ENCODE measurements around the gene CUL9.
"Not testable (repeated sequence)": the region's sequence is repeated elsewhere in the genome, so short reads cannot be mapped to it uniquely, and the experiment has no call there.

The CUL9 gene

DNA sequence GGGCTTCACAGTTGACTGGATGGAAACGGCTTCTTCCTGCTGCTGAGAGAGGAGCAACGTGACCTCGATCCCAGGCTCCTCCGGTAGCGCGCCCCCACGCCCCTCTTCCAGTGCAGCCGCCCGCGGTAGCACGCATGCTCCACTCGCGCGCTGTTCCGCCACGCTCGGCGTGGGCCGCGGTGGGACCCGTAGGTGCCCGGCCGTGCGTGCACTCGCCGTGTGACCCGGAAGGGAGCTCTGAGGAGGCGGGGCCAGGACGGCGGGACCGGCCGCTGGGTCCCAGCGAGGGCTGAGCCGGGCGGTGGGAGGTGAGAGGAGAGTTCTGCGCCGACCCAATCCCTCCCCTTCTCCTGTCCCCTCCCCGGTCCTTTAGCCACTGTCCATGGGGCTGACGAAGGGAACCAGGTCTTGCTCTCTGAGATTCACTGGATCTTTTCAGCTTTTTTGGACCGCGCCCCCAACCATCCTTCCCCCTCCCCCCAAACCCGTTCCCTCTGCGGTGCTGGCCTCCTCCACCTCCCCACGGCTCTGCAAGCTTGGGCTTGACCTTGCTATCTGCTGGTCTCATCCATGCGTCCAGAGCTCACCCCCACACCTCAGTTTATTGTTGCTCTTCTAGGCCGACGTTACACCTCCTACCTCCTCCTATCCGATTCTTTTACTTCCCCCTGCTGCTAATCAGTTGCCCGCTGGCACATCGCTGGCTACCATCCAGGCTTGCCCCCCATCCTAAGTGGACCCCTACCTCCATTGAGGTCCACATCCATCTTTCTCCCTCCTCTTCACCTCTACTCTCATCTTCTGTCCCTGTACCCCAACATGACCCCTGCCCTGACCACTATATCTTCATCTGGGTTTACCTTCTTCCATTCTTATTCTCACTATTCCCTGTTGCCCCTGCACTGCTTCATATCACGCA, at the start of gene CUL9:
TSS of gene CUL9 (plus strand) at position 255 of the 919 bp plus-strand sequence. CDS start 2,115 bp downstream, outside the sequence.
- DNase-seq (ENCODE audit: low spot score), result peak; percentile 84

DNA sequence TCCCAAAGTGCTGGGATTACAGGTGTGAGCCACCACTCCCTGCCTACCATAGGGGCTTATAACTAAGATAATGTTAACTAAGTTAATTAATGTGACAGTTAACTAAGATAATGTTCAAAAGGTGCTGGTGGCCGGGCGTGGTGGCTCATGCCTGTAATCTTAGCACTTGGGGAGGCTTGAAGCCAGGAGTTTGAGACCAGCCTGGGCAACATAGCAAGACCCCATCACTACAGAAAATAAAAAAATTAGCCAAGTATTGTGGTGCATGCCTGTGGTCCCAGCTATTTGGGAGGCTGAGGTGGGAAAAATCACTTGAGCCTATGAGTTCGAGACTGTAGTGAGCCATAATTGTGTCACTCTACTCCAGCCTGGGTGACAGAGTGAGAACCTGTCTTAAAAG, 43.7 kb upstream of the CUL9 start:
- DNase-seq (ENCODE audit: low spot score), result no peak

DNA sequence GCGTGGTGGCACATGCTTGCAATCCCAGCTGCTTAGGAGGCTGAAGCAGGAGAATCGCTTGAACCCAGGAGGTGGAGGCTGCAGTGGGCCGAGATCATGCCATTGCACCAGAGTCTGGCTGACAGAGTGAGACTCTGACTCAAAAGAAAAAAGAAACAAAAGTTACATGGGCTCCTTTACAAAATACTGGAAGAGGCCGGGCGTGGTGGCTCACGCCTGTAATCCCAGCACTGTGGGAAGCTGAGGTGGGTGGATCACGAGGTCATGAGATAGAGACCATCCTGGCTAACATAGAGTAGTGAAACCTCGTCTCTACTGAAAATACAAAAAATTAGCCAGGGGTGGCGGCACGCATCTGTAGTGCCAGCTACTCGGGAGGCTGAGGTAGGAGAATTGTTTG, 42.0 kb upstream of the CUL9 start:
- not testable (repeated sequence) for DNase-seq (ENCODE audit: low spot score)

DNA sequence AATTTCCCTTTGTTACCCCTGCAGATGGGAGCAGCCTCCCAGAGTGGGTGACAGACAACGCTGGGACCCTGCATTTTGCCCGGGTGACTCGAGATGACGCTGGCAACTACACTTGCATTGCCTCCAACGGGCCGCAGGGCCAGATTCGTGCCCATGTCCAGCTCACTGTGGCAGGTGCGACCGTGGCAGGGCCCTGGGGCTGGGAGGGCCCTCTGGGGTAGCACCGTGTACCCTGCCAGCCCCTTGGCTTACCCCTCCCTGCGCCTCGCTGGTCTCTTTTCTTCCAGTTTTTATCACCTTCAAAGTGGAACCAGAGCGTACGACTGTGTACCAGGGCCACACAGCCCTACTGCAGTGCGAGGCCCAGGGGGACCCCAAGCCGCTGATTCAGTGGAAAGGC, 40.4 kb upstream of the CUL9 start:
- DNase-seq (ENCODE audit: low spot score), result no peak

DNA sequence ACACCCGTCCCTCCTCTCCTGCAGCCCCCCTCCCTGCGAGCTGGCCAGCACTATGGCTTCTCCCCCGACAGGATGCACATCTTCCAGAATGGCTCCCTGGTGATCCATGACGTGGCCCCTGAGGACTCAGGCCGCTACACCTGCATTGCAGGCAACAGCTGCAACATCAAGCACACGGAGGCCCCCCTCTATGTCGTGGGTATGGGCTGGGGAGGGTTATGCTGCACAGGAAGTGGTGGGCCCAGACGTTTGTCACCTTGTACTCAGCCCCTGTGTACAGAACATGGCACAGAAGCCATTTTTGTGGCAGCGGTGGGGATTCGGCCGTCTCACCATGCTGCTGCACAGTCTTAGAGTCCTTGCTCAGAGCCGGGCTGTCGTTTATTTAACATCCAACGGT, 39.9 kb upstream of the CUL9 start:
- DNase-seq (ENCODE audit: low spot score), result no peak

DNA sequence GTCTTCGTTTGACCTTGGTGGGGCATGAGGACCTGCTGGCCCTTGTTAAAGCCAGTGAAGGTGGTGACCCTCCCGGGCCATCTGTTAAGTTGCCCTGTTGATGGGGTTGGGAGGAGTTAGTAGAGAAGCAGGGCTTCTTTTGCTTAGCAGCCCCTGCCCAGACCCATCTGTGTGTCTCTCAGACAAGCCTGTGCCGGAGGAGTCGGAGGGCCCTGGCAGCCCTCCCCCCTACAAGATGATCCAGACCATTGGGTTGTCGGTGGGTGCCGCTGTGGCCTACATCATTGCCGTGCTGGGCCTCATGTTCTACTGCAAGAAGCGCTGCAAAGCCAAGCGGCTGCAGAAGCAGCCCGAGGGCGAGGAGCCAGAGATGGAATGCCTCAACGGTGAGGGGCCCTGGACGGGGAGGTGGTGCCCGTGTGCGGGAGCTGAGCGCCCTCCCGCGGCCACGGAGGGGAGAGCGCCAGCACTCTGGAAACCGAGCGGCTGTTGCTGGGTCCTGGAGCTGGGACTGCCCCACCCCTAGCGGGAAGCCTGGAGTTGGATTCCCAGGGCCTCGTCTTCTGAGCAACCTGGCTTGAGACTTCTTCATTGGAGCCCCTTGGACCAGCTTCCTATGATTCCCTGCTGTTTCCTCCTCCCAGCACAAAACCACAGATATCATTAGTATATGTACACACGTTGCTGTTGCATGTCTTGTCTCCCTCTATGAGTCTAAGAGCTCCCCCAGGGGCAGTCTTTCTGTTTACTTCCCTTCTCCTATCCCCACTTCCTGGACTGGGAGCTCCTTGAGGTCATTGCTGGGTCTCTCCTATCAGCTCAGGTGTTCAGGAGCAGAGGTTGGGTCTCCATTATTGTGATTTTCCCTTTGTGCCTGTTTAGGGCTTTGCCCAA, 38.5 kb upstream of the CUL9 start:
- DNase-seq (ENCODE audit: low spot score), result peak; percentile 71

DNA sequence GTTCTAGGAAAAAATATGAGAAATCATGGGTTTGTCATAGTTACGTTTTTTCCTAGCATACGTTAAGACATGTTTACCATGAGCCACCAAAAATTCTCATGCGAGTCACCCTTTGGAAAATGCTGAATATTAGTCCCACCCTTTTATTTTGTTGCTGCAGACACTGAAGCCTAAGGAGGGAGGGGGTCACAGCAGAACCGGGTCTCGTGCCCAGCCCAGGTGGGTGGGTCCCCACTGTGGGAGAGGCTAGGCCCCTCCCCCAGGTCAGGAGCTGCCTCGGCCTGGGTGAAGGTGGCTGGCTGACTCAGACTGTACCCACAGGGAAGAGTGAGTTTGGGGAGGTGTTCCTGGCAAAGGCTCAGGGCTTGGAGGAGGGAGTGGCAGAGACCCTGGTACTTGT, 37.1 kb upstream of the CUL9 start:
- DNase-seq (ENCODE audit: low spot score), result no peak

DNA sequence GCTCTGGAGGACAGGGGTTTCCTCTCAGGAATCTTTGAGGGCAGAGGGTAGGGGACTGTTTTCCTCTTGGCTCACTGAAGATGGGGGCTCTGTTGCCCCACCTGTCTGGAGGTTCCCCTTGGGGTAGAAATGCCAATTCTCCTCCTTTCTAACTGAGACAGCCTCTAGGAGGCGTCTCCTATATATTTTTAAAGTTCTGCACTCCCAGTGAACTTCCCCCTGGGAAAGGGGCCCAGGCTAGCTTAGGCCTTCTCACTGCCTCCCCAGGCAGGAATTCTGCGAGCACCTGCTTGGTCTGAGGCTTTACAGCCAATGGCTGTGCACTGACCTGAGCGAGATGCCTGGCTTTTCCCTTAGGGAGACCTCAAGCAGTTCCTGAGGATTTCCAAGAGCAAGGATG, 35.7 kb upstream of the CUL9 start:
- no peak for DNase-seq (ENCODE audit: low spot score)

DNA sequence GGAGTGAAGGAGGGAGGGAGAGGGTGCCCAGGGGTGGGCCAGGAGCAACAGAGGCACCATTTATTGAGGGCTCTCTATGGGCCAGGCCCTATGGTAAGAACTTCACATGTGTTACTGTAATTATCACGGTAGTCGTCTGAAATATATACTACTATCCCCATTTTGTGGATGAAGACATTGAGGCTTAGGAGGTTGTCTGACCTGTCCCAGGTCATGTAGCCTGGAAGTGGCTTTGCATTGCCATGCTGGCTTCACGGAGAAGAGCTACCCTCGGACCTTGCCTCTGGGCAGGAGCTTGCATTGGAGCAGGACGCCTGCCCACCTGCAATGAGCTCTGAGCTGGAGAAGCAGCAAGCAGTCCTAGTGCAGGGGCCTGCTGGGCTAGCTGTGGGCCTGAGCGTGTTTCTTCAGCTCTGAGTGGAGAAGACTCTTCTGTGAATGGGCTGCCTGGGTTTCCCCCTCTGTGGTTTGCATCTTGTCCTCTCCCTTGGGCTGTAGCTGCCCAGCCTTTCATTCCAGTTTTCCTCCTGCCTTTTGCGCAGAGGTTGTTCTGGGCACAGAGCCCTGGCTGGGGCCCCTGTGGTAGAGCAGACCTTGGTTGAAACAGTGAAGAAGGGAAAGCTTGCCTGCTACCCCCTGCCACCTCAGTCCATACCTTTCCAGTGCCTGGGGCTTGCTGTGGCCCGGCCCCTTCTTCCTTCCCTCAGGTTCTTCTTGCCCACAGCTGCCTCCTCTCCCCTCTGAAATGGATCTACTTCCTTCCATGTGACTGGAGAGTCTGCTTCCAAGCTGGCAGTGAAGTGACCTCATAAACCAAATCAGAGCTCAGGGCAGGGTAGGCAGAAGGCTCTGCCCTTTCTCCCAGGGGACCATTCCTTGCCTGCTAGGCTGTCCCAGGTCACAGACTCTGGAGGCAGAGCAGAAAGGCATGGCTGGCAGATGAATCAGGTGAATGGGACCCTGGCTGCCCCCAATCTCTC, 35.0 kb upstream of the CUL9 start:
- no peak for DNase-seq (ENCODE audit: low spot score)

DNA sequence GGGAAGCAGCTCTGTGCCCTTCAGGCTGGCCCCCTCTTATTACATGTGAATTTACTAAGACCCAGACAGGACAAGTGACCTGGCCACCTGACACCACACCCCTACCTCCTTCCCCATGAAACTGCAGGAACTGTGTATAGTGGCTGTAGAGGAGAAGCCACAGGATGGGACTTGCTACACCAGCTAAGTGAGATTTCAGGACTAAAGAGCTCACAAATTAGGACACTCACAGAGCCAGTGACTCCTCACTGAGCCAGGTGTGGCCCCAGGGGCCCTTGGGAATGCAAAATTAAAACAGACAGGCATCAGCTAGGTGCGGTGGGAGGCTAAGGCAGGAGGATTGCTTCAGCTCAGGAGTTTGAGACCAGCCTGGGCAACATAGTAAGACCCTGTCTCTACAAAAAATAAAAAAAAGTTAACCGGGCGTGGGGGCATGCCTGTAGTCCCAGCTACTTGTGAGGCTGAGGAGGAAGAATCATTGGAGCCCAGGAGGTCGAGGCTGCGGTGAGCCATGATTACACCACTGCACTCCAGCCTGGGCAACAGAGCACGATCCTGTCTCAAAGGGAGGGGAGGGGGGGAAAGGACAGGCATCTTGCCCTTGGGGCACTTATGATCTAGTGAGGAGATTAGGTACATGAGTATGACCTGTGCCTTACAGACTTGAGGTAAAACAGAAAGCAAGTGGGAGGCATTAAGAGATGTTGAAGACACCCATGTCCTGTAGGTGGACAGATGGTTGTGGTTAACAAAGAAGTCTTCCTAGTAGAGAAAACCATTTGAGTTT, 34.1 kb upstream of the CUL9 start:
- DNase-seq (ENCODE audit: low spot score), result no peak

DNA sequence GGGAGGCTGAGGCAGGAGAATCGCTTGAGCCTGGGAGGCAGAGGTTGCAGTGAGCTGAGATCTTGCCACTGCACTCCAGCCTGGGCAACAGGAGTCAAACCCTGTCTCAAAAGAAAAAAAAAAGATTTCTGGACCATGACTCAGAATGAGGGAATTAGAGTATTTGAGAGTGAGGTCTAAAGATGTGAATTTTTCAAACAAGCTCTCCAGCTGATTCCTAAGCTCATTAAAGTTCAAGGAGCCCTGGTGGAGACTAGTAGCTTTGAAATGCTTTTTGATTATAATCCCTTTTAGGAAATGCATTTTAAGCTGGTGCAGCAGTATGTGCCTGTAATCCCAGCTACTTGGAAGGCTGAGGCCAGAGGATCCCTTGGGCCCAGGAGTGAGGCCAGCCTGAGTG, 32.7 kb upstream of the CUL9 start:
- no peak for DNase-seq (ENCODE audit: low spot score)

DNA sequence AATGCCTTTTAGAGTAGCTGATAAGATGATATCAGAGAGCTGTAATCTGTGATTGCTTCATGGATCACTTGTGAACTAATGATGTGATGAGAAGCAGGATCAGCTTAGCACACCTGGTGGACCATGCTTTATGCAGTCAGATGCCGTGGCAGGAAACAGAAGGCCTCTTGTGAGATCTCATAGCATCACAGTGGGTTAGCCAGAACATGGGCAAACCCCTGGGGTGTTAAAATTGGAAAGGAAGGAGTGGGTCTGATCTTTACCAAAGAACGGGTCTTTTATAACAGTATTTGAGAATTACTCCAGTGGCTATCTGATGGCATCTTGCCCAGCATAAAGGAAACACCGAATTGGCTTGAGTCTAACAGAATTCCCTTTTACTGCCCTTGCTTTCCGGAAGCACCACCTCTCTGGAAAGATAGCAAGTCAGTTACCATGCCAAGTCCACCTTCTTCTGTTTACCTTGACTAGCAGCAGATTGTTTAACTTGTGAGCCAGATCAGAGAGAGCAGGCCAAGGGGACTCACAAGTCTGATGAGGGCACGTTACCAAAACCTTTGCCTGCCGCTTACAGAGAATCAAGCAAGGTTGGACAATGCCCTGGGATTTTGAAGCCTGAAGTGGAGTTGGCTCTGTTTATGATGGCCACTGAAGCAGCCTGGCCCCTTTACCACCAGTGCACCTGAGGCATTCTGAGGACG, 31.8 kb upstream of the CUL9 start:
- no peak for DNase-seq (ENCODE audit: low spot score)

DNA sequence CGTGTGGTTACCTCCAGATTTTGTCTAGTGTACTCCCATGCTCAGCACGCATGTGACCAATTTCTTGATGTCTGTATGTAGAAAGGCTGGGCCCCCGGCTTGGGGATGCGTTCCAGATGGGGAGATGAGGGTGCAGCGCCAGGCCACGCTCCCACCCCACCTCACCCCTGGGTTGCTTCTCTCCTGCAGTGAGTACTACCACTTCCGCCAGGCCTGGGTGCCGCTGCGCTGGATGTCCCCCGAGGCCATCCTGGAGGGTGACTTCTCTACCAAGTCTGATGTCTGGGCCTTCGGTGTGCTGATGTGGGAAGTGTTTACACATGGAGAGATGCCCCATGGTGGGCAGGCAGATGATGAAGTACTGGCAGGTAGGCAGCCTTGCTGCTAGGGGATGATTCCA, 22.4 kb upstream of the CUL9 start:
- no peak for DNase-seq (ENCODE audit: low spot score)

DNA sequence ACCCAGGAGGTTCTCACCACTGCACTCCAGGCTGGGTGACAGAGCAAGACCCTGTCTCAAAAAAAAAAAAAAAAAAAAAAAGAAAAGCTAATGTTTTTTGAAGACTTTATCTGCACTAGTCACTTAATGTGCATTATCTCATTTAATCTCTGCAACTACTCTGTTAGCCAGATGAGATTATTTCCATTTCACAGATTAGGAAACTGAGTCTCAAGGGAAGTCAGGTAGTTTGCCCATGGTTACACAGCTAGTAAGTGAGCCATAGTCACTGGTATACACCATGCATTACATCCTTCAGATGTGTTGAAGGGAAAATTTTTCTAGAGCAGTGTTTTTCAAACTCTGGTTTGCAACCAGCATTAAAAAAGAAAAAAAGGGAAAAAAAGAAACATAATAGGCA, 18.1 kb upstream of the CUL9 start:
- no peak for DNase-seq (ENCODE audit: low spot score)

DNA sequence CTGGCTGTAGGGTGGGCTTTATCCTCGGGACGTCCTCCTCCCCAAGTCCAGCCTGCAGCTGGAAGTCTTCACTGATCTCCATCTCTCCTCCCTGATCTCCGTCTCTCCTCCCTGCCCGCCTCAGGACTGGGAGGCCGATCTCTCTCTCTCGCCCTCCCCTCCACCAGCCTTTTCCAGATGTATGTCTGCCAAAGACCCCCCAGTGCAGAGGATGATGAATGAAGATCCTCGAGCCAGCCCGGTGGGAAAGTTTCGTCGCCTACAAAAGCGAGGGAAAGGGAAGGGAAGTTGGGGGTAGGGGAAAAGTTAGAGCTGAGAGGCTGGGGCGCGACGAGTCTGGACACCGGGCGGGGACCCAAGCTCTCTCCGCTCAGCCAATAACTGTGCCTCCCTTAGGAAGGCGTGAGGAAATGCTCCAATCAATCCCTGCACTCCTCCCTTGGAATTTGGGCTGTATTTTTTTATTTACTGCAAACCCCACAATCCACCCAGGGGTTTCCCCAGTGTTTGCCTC, 11.5 kb upstream of the CUL9 start:
- no peak for DNase-seq (ENCODE audit: low spot score)

DNA sequence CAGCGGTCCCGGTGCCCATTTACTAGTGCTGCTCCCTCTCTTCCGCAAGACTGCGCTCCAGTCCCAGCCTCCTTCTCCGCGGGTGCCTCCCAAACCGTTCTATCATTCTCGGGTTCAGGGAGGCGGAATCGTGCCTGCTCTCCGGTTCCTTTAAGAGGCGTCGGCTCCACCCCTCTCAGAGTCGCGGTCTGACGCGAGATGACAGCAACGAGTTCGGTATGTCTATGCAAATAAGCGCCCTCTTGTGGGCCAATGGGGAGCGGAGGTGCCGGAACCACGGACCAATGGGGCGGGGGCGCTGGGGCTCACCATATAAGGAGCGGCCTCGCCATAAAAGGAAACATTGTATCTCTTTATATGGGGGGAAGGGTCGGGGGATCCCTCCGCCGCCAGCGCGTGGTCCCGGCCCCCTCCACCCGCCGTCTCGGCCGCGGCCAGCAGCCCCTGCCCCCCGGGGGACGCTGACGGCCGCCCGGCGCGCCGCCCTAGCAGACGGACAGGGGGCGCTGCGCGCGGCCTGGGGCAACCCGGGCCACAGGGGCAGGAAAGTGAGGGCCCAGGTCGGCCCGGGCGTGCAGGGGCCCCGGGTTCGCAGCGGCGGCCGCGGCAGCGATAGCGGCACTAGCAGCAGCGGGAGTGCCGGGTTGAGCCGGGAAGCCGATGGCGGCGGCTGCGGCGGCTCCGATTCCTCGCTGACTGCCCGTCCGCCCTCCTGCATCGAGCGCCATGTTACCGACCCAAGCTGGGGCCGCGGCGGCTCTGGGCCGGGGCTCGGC, 10.9 kb upstream of the CUL9 start, which contains the start of gene SRF:
TSS of gene SRF (plus strand) at position 339 of the 776 bp plus-strand sequence. CDS start at position 727, 388 bp downstream.
- peak; percentile 99 for DNase-seq (ENCODE audit: low spot score)

DNA sequence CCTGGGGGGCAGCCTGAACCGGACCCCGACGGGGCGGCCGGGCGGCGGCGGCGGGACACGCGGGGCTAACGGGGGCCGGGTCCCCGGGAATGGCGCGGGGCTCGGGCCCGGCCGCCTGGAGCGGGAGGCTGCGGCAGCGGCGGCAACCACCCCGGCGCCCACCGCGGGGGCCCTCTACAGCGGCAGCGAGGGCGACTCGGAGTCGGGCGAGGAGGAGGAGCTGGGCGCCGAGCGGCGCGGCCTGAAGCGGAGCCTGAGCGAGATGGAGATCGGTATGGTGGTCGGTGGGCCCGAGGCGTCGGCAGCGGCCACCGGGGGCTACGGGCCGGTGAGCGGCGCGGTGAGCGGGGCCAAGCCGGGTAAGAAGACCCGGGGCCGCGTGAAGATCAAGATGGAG, 10.3 kb upstream of the CUL9 start:
- DNase-seq (ENCODE audit: low spot score), result peak; percentile 12

DNA sequence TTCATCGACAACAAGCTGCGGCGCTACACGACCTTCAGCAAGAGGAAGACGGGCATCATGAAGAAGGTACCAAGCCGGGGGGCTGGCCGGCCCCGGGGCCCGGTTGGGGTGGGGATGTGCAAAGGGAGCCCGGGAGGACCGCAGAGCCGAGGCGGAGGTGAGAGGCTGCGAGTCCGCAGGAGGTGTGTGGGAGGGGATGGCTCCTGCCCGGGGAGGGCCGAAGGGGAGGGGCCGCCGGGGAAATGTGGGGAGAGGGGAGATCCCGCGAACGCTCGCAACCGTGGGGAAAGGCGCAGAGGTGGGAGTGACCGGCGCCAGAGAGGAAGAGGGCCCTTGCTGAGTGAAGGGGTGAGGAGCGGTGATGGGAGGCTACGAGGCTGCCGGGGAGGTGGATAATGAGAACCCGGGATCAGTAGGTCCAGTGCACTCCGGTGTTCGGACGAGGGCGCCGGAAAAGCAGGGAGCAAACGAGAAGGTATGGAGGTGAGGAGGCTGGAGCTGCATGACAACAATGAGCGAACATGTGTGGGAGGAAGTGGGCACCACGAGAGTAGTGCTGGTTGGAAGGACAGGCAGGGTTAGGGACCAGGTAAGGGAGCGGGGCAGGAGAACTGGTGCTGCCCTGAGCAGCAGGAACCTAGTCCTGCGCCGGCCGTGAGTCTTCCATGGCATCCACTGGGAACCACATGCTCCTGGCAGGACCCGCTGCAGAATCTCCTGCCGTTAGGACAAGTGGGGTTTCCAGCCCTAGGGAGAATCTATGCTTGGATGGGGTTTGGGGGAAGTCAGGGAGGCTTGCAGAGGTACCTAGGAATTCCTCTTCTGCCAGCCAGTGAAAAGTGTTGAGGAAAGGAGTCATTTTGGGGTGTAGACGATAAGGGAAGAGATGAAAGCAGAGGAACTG, 9.6 kb upstream of the CUL9 start:
- peak; percentile 20 for DNase-seq (ENCODE audit: low spot score)
